Measurements from ENCODE around the gene EIF4H.

- TF ChIP-seq EP300 (IDR thresholded peaks at IDR 0.05) (no peak), CTCF (IDR thresholded peaks at IDR 0.05) (no peak), POLR2A (IDR thresholded peaks at IDR 0.05; ENCODE audit: low read depth) (no peak), POLR2AphosphoS5 (IDR thresholded peaks at IDR 0.05) (no peak)
These were observed 46.1 kb downstream of the EIF4H start for GRCh38 chr7:74220229-74220628.
